ENCODE results near the gene HDLBP. TPM values are rescaled to one million over a fixed set of nuclear protein-coding genes. Genes with fewer than 3 reads are reported as not detected.

HDLBP gene
- total and polyA plus RNA-seq, 2 of the 4 experiments (the other 2 are of a cell fraction) = 648 to 1,165 TPM

DNA sequence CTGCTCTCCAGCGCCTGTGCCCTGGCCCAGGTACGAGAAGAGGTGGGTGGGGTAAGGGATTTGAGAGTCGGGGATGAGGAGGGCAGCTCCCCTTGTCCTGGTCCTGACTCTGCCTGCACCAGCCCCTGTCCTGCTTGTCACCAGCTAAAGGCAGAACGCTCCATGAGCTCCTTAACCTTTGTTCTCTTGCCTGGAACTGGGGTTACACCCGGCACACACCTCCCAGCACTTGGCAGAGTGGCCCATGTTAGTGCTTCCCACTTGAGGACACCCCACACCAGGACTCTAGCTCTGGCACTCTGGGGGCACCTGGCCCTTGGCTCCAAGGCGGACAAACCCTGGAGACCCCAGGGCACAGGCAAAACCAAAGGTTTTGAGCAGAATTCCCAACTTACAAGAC lies 107.8 kb downstream of the HDLBP start:
- no peaks in the 10 kb centered on the region for H3K4me1 ChIP-seq (ENCODE audit: control insufficient read depth, insufficient read depth, low read length)
- H3K9me1 ChIP-seq (ENCODE audit: insufficient read depth, low read length) = no peaks in the 10 kb centered on the region
- dilution Hi-C loops (cut with HindIII; ENCODE audit: low sequenced_read_pairs, unreplicated experiment) = no loop called here
- ATAC-seq (ENCODE audit: low read depth) (no peak), DNase-seq (no peak)
- no peak overlapping the region for H3K4me3 ChIP-seq (ENCODE audit: insufficient read depth, low read depth, low read length)
- no peak overlapping the region for H3K9ac ChIP-seq (ENCODE audit: low read depth, low read length)
- H3K4ac ChIP-seq (ENCODE audit: low read depth, low read length) = no peak overlapping the region
- no peaks in the 10 kb centered on the region for H3K9me3 ChIP-seq (ENCODE audit: control insufficient read depth, insufficient read depth, low read length)
- H4K5ac ChIP-seq (ENCODE audit: low read depth, low read length) = no peak overlapping the region
- H3K4me2 ChIP-seq (ENCODE audit: low read depth, low read length) = no peak overlapping the region
- H2BK120ac ChIP-seq (ENCODE audit: low read depth, low read length) = no peak overlapping the region
- POLR2A ChIA-PET (ENCODE audit: unreplicated experiment) = no interaction called here
- no peak overlapping the region for H2AK5ac ChIP-seq (ENCODE audit: low read depth, low read length)
- BruUV-seq (replicated peaks) = no TSS peak
- no peak overlapping the region for H3K14ac ChIP-seq (replicated peaks; ENCODE audit: low read depth, low read length)
- no peaks in the 10 kb centered on the region for H3K36me3 ChIP-seq (ENCODE audit: control insufficient read depth, insufficient read depth, low read length)
- no peak overlapping the region for H2BK5ac ChIP-seq (ENCODE audit: low read depth, low read length, poor library complexity, severe bottlenecking)
- intact Hi-C loops (cut with micrococcal nuclease) = no loop called here
- H4K8ac ChIP-seq (ENCODE audit: low read depth in 2 of 2, low read length in 2 of 2) = no peak overlapping the region
- H3K23ac ChIP-seq (ENCODE audit: low read depth, low read length) = no peak overlapping the region
- no peak overlapping the region for H2AFZ ChIP-seq (replicated peaks; ENCODE audit: low read length, poor library complexity)
- no peak overlapping the region for H2BK20ac ChIP-seq (ENCODE audit: low read depth, low read length)
- no peak overlapping the region for H3K18ac ChIP-seq (ENCODE audit: low read depth, low read length)
- in situ Hi-C loops (cut with MboI; ENCODE audit: low sequenced_read_pairs) = no loop called here
- CTCF ChIA-PET = no interaction called here
- no peaks in the 10 kb centered on the region for H4K20me1 ChIP-seq (ENCODE audit: insufficient read depth, low read length)
- TF ChIP-seq MAFK (IDR thresholded peaks at IDR 0.05; ENCODE audit: low read depth, low read length) = no peak
- H4K91ac ChIP-seq (ENCODE audit: insufficient read depth, low read depth, low read length) = no peak overlapping the region
- 57% methylated on average over 4 of the region's 6 CpGs; no CpG with 5 or more reads in 1 of the 2 experiments for WGBS, 2 experiments (ENCODE audit: extremely low coverage in 2 of 2, insufficient read length in 1 of 2)
- H3K56ac ChIP-seq (ENCODE audit: extremely low read depth, insufficient read depth, low read length) = no peak overlapping the region
- H2AK9ac ChIP-seq (replicated peaks; ENCODE audit: low read depth, low read length, poor library complexity) = no peak overlapping the region
- no peaks in the 10 kb centered on the region for H3K79me1 ChIP-seq (ENCODE audit: low read depth in 1 of 2, low read length in 2 of 2)
- H3K27ac ChIP-seq (ENCODE audit: insufficient read depth, low read length) = no peak overlapping the region
- peaks cover 18% of the 10 kb centered on the region for H3K27me3 ChIP-seq (ENCODE audit: control insufficient read depth, insufficient read depth, low read length)
- H2BK15ac ChIP-seq (ENCODE audit: low read depth, low read length) = no peak overlapping the region
